ENCODE results near the gene RPS6KA2. TPM values are rescaled to one million over a fixed set of nuclear protein-coding genes. Genes with fewer than 3 reads are reported as not detected.
A peak's percentile ranks its signal among the peaks of the same experiment; 100 is the strongest.

The RPS6KA2 gene
- total RNA-seq, 4 donors from 2014 or later = 22.7 to 55.9 (median 40.6) TPM

GRCh38 chr6:166505133-166505905 lies 121.7 kb downstream of the RPS6KA2 start:
- WGBS, 2 donors = 93 to 95% methylated on average over 28 of the region's 28 CpGs
- intact Hi-C loops (cut with DNase I; ENCODE audit: low total_unique reads) = no loop called here
- no peak overlapping the region for H3K4me3 ChIP-seq (ENCODE audit: low read depth, poor library complexity, severe bottlenecking)
- TF ChIP-seq POLR2A (IDR thresholded peaks at IDR 0.05) = no peak
- no peak for TF ChIP-seq CTCF (IDR thresholded peaks at IDR 0.05)
- DNase-seq (ENCODE audit: low spot score in 2 of 2) = peak in 1 of 2 donors; percentile 76

GRCh38 chr6:166504100-166504499 lies 123.0 kb downstream of the RPS6KA2 start:
- no peak for TF ChIP-seq CTCF (IDR thresholded peaks at IDR 0.05)
- TF ChIP-seq POLR2A (IDR thresholded peaks at IDR 0.05) = no peak
- no peak overlapping the region for H3K4me3 ChIP-seq (ENCODE audit: low read depth, poor library complexity, severe bottlenecking)
- WGBS, 2 donors = 59 to 70% methylated on average over 9 of the region's 9 CpGs
- DNase-seq (ENCODE audit: low spot score in 2 of 2) = no peak
- intact Hi-C loops (cut with DNase I; ENCODE audit: low total_unique reads) = no loop called here

GRCh38 chr6:166503167-166503744 lies 123.8 kb downstream of the RPS6KA2 start:
- TF ChIP-seq CTCF (IDR thresholded peaks at IDR 0.05) (no peak), POLR2A (IDR thresholded peaks at IDR 0.05) (no peak)
- 90 to 92% methylated on average over 12 of the region's 12 CpGs for WGBS, 2 donors
- no peak for DNase-seq (ENCODE audit: low spot score in 2 of 2)
- intact Hi-C loops (cut with DNase I; ENCODE audit: low total_unique reads) = no loop called here
- H3K4me3 ChIP-seq (ENCODE audit: low read depth, poor library complexity, severe bottlenecking) = no peak overlapping the region

- no peak for DNase-seq (ENCODE audit: low spot score in 2 of 2)
- H3K4me3 ChIP-seq (ENCODE audit: low read depth, poor library complexity, severe bottlenecking) = no peak overlapping the region
- 66 to 80% methylated on average over 14 of the region's 14 CpGs for whole genome bisulfite sequencing, 2 donors
- no peak for TF ChIP-seq POLR2A (IDR thresholded peaks at IDR 0.05)
- no peak for TF ChIP-seq CTCF (IDR thresholded peaks at IDR 0.05)
- intact Hi-C loops (cut with DNase I; ENCODE audit: low total_unique reads) = no loop called here
Observed at GRCh38 chr6:166502453-166502852, 124.6 kb downstream of the RPS6KA2 start.

GRCh38 chr6:166501246-166501645 lies 125.8 kb downstream of the RPS6KA2 start:
- intact Hi-C loops (cut with DNase I; ENCODE audit: low total_unique reads) = no loop called here
- no peak for TF ChIP-seq CTCF (IDR thresholded peaks at IDR 0.05)
- TF ChIP-seq POLR2A (IDR thresholded peaks at IDR 0.05) = no peak
- 88 to 94% methylated on average over 14 of the region's 14 CpGs for WGBS, 2 donors

More at GRCh38 chr6:166501246-166501645, 125.8 kb downstream of the RPS6KA2 start:
- no peak overlapping the region for H3K4me3 ChIP-seq (ENCODE audit: low read depth, poor library complexity, severe bottlenecking)
- no peak for DNase-seq (ENCODE audit: low spot score in 2 of 2)
